Activated T-cell treated with anti-CD3 and anti-CD28 coated beads, Interleukin-2, amount 50 U/mL, for 4 hours (primary cell): ENCODE results near the gene ABLIM3. TPM values are rescaled to one million over a fixed set of nuclear protein-coding genes. Genes with fewer than 3 reads are reported as not detected.

ENCODE experiments used
- ATAC-seq, 2 donors: fragments of 200-7000 bp; cut with Tn5 transposase; one replicate each; pipeline ENCODE4 v1.10.0; 2021
- DNase-seq: peaks from one replicate; pipeline ENCODE4 v3.0.0-alpha.2; 2020
- H3K27me3 Mint-ChIP-seq: one replicate; pipeline ENCODE4 v1.8.0; 2021; ENCODE audit warnings: low read depth, mixed read lengths
- H3K36me3 Mint-ChIP-seq: one replicate; pipeline ENCODE4 v1.8.0; 2022; ENCODE audit warnings: mixed read lengths; ENCODE audit not compliant: insufficient read depth
- H3K4me1 Mint-ChIP-seq: one replicate; pipeline ENCODE4 v1.8.0; 2021; ENCODE audit warnings: low read depth, mixed read lengths
- H3K4me3 Mint-ChIP-seq: one replicate; pipeline ENCODE4 v1.8.0; 2021; ENCODE audit warnings: mild to moderate bottlenecking, moderate library complexity, mixed read lengths
- H3K9me3 Mint-ChIP-seq: one replicate; pipeline ENCODE4 v1.8.0; 2021; ENCODE audit warnings: mixed read lengths
- total RNA-seq, 3 donors: library from RNA; stranded (reverse); gene quantifications; one replicate each; pipeline ENCODE4 v1.2.1, GENCODE V29; 2021

Gene ABLIM3
- total RNA-seq, 3 donors from 2014 or later, result 0.10 to 0.24 (median 0.24) TPM

DNA sequence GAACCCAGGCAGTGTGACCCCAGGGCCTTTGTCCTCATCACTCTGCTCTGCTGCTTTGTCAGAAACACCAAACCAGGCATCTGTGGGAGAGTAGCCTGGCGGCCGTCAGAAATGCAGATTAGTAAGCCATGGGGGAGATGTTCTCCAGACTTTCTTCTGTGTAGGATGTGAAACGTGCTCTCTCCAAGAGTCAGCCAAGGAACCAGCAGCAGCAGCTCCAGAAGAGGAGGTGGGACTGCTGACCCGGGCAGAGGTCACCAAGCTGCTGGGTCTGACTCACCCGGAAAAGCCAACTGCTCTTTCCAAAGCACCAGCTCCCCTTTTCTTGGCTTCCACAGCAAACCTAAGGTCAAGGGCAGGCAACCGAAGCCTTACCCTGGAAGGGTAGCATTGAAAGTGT is 14.4 kb upstream of the ABLIM3 start:
- Mint-ChIP-seq H3K9me3 (no peaks in the 10 kb centered on the region), H3K4me3 (no peak overlapping the region), H3K27me3 (peaks cover 23% of the 10 kb centered on the region), H3K36me3 (no peaks in the 10 kb centered on the region), H3K4me1 (no peaks in the 10 kb centered on the region)
- DNase-seq, result no peak
- no peak for ATAC-seq

GRCh38 chr5:149127394-149127955 is 13.8 kb upstream of the ABLIM3 start:
- no peak overlapping the region for H3K4me3 Mint-ChIP-seq
- no peak for ATAC-seq
- no peaks in the 10 kb centered on the region for H3K9me3 Mint-ChIP-seq
- DNase-seq, result no peak
- H3K4me1 Mint-ChIP-seq, result no peaks in the 10 kb centered on the region
- peaks cover 25% of the 10 kb centered on the region for H3K27me3 Mint-ChIP-seq
- no peaks in the 10 kb centered on the region for H3K36me3 Mint-ChIP-seq

- no peak overlapping the region for H3K4me3 Mint-ChIP-seq
- no peaks in the 10 kb centered on the region for H3K36me3 Mint-ChIP-seq
- peaks cover 25% of the 10 kb centered on the region for H3K27me3 Mint-ChIP-seq
- no peaks in the 10 kb centered on the region for H3K4me1 Mint-ChIP-seq
- DNase-seq, result no peak
- no peaks in the 10 kb centered on the region for H3K9me3 Mint-ChIP-seq
- peak; percentile 48 to 58 for ATAC-seq
Observed at GRCh38 chr5:149128023-149128875, 13.0 kb upstream of the ABLIM3 start.

- H3K4me3 Mint-ChIP-seq, result no peak overlapping the region
- no peak for DNase-seq
- peaks cover 30% of the 10 kb centered on the region for H3K27me3 Mint-ChIP-seq
- H3K36me3 Mint-ChIP-seq, result no peaks in the 10 kb centered on the region
- H3K9me3 Mint-ChIP-seq, result no peaks in the 10 kb centered on the region
- no peak for ATAC-seq
- no peaks in the 10 kb centered on the region for H3K4me1 Mint-ChIP-seq
Observed at GRCh38 chr5:149129181-149129580, 12.1 kb upstream of the ABLIM3 start.

DNA sequence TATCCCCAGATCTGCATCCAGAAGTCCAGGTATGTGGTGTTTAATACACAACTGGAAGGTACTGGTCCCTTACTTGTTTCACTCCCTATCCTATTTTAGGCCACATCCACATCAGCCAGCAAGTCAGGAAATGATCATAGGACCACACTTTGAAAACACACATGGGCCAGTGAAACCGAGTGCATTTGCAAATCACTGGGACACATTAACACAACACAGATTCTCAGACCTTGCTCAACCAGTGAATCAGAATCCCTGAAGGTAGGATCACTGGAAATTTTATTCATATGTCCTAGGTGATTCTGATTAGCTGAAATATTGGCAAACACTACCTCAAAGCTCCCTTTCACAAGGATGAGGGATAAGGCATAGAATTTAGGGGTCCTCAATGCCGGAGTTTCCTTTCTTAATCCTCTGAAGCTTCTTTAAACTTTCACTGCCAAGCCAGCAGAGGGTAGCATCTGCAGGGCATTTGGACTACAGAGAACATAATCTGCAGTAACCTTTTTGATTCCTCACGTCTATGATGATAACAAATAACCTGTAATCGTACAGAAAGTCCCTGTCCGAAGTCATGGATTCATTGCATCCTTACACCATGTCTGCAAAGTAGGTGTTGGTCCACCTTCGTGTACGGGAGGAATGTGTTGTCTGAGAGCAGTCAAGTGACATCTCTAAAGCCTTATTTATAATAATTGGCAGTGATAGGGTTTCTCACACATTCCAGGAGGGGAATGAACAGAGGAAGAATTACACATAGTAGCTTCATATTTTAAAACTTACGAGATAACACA is 11.0 kb upstream of the ABLIM3 start:
- ATAC-seq (no peak), DNase-seq (no peak)
- peaks cover 30% of the 10 kb centered on the region for H3K27me3 Mint-ChIP-seq
- H3K4me3 Mint-ChIP-seq, result no peak overlapping the region
- H3K4me1 Mint-ChIP-seq, result no peaks in the 10 kb centered on the region
- H3K36me3 Mint-ChIP-seq, result no peaks in the 10 kb centered on the region
- no peaks in the 10 kb centered on the region for H3K9me3 Mint-ChIP-seq

DNA sequence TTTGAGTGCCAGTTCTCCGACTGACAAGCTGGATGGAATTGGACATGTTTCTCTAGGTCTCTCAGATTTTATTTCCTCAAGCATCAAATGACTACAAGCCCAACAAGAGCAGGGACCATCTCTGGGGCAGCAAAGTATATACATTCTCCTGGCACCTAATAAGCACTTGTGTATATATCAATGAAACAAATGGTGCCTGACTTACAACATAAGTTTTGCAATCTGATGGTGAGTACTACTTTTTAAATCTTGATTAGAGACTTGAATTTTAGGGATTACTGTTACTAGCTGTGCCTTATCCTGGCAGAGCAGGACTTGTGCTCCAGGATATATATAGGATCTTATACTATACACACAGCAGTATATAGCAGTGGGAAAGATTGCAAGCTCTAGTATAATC is 8.8 kb upstream of the ABLIM3 start:
- Mint-ChIP-seq H3K4me3 (no peak overlapping the region), H3K27me3 (peaks cover 27% of the 10 kb centered on the region), H3K4me1 (no peaks in the 10 kb centered on the region), H3K9me3 (no peaks in the 10 kb centered on the region), H3K36me3 (no peaks in the 10 kb centered on the region)
- no peak for ATAC-seq
- no peak for DNase-seq

DNA sequence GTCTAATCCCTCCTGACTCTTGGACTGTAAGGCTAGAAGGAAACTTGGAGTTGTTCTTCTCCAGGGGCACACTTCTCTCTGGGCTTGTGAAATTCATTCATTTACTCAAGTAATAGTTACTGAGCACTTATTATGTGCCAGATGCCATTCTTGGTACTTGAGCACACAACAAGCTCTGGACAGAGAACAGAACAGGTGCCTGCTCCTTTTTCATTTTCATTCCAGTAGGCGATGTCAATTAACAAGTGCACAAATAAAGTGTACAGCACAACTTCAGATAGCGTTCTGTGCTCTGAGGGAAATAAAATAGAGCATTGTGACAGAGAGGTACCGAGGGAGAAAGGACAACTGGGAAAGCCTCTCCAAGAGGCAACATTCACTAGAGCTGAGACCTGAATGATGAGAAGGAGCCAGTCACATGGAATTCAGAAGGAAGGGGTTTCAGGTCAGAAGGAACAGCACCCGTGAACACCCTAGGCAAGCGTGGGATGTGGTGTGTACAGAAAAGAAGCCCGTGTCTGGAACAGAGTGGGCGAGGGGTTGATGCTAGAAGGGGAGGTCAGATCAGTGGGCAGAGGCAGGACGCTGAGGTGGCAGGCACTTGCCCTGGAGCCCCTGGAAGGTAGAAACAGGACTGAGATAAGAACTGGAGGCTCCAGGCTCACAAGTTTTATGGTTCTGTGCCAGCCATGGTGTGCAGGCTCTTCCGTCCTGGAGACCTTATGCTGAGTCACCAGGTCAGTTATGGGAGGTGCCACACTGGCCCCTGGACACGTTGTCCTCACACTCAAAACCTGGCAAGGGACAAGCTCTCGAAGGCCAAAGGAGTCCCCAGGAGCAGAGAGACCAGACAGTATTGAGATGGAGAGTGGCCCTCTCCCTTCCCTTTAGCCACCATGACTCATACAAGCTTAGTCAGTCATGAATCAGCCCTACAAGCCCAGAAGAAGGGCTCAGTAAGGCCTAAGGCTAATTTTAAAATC is 7.2 kb upstream of the ABLIM3 start:
- ATAC-seq, result peak in 1 of 2 donors; percentile 28

DNA sequence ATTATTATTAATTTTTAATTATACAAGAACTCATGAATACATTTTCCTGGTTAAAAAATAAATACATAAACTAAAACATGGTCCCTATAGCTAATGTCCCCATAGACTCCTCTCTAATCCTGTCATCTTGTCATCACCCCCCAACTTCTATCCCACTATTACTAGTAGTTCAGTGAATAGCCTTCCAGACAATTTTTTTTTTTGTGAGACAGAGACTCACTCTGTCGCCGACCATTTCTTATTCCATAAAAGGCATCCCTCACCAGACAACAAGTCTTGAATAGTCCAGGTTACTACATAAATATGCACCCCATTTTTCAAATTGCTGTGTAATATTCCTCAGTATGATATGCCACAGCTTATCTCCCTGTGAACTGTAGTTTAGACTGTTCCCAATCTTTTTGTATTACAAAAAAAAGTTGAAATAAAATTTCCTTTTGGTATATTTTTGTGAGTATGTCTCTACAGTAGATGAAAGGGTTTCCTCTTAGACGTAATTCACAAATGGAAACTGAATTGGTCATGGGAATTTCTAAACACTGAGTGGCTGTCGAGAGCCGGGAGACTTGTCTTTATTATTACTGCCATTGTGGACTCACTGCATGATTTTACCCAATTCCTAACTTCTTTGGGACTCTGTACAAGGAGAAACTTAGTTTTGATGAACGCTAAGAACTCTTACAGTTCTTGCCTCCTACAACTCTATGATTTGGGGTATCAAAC is 6.4 kb upstream of the ABLIM3 start:
- no peak for DNase-seq
- ATAC-seq, result no peak
- H3K4me3 Mint-ChIP-seq, result no peak overlapping the region
- H3K27me3 Mint-ChIP-seq, result peaks cover 25% of the 10 kb centered on the region
- H3K4me1 Mint-ChIP-seq, result no peaks in the 10 kb centered on the region
- no peaks in the 10 kb centered on the region for H3K36me3 Mint-ChIP-seq
- H3K9me3 Mint-ChIP-seq, result no peaks in the 10 kb centered on the region

More for the DNA sequence above, 7.2 kb upstream of the ABLIM3 start:
- H3K4me3 Mint-ChIP-seq, result no peak overlapping the region
- H3K27me3 Mint-ChIP-seq, result peaks cover 27% of the 10 kb centered on the region
- no peaks in the 10 kb centered on the region for H3K9me3 Mint-ChIP-seq
- no peaks in the 10 kb centered on the region for H3K4me1 Mint-ChIP-seq
- DNase-seq, result no peak
- no peaks in the 10 kb centered on the region for H3K36me3 Mint-ChIP-seq

DNA sequence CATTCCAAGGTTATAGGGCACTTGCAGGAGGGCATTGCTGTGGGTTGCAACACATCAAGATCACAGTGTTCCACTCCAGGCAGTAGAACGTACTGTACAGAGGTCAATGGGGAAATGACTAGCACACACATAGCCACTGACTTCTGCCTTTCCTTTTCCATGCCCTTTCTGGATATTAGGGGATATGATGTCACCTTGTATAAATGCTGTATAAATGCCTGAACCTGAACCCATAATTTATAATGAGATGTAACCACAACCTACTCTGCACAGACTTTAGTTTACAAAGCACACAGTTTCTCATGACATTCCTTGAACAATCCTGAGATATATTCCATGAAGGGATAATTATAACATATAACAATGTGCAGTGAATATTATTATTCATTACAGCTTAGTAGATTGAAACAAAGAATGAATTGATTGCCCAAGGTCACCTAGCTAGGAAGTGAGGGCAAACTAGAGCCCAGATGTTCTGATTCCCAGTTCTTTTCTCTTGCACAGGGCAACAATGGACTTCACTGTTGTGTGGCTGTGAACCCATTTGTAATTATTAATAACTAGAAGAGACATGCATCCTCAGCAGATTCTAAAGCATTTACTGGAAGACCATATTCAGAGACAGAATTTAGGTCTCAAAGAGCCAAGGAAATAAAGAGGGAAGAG is 5.6 kb upstream of the ABLIM3 start:
- no peak for ATAC-seq
- Mint-ChIP-seq H3K9me3 (no peaks in the 10 kb centered on the region), H3K4me3 (no peak overlapping the region)

DNA sequence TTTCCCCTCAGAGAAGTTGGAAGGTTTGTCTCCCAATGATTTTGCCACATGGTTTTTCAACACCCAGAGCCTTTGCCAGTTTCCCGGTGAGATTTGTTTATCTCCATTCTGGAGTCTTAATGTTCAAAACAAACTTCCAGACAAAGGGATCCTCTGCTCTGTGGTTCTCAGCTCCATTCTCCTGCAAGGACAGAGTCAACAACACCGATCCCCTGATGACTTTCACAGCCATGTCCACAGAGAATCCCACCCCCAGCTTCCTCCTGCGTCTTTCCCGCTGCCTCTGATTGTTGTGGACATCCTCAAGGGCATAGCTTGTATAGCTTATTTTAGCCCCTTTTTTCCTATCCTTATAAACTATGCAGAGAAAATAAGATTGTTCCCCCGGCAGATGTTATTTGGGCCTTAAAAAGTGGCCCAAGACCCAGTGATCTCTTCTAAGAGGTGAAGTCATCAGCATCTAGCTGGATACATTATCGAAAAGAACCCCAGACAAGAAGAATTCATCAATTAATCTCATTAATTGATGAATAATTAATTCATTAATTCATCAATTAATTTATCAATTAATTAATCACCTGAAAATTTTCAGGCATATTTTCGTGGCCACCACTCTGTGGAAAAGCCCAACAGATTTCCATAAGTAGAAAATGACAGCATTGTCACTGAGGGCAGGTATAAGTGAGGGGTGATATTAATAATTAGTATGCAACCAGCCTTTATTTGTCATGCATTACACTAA is 2.9 kb upstream of the ABLIM3 start:
- H3K4me1 Mint-ChIP-seq, result no peaks in the 10 kb centered on the region
- no peak overlapping the region for H3K4me3 Mint-ChIP-seq
- H3K36me3 Mint-ChIP-seq, result no peaks in the 10 kb centered on the region
- H3K27me3 Mint-ChIP-seq, result peaks cover 26% of the 10 kb centered on the region
- no peak for ATAC-seq
- no peaks in the 10 kb centered on the region for H3K9me3 Mint-ChIP-seq
- DNase-seq, result no peak

More for the DNA sequence above, 5.6 kb upstream of the ABLIM3 start:
- Mint-ChIP-seq H3K4me1 (no peaks in the 10 kb centered on the region), H3K27me3 (peaks cover 23% of the 10 kb centered on the region), H3K36me3 (no peaks in the 10 kb centered on the region)
- DNase-seq, result no peak

DNA sequence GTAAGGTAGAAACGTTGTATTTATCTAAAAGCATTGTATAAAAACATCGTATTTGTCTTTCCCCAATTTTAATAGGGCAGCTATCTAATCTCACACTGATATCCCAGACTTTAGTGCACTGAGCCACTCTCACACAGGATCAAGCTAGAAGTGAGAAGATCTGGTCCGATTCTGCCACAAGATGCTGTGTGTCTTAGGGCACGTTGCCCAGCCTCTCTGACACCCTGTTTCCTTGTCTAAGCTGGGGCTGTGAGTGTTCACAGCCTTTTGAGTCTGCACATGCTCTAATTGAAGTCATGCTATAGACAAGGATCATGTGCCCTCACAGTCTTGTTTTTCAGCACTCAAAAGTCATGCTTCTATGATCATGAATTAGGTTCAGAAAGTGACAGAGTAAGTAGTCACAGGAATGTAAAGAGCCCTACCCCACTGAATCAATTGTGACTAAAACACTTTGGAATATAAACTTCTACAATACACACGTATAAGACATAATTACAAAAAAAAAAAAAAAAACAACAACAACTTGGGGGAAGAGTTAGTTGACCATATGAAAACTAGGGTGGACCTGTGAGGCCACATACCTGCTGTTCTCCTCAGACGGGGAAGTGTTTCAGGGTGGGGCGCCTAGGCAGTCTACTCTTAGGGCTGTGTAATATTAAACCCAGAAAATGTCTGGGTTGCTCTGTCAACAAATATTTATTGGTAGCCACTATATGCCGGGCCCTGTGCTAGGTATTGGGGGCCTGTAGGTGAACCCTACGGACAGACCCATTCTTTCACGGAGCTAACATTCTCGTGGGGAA is 893 bp upstream of the ABLIM3 start:
- peak overlapping the region; percentile 1 for H3K4me3 Mint-ChIP-seq
- no peaks in the 10 kb centered on the region for H3K36me3 Mint-ChIP-seq
- no peaks in the 10 kb centered on the region for H3K4me1 Mint-ChIP-seq
- ATAC-seq, result no peak
- DNase-seq, result no peak
- peaks cover 21% of the 10 kb centered on the region for H3K27me3 Mint-ChIP-seq
- no peaks in the 10 kb centered on the region for H3K9me3 Mint-ChIP-seq
